Common myeloid progenitor, CD34-positive (primary cell): ENCODE results near the gene GABPA.
"Not testable (repeated sequence)": the region's sequence is repeated elsewhere in the genome, so short reads cannot be mapped to it uniquely, and the experiment has no call there.

Experiments used
- CTCF ChIA-PET: fragments of 350-600 bp; sonication (Branson Sonifier 250); formaldehyde crosslinking; loops from one replicate; lab custom pipeline; 2021; ENCODE audit warnings: antibody characterized with exemption; lab: Charles Lee
- POLR2A ChIA-PET: fragments of 350-600 bp; sonication (Branson Sonifier 250); formaldehyde crosslinking; loops from one replicate; lab custom pipeline; 2021; ENCODE audit warnings: antibody characterized with exemption; lab: Charles Lee
- DNase-seq, 3 donors: peaks; one replicate each; pipeline versions ENCODE4 v3.0.0 to v3.0.0-alpha.2; 2013
- H3K27ac ChIP-seq, 2 experiments: 1 replicate in 1 of 2; 2 replicates in 1 of 2; pipeline ENCODE4 v1.7.0; 2013; ENCODE audit warnings: inconsistent platforms in 2 of 2, low read length in 2 of 2, mild to moderate bottlenecking in 2 of 2, low read depth in 1 of 2, moderate library complexity in 1 of 2; ENCODE audit not compliant: severe bottlenecking in 2 of 2, insufficient read depth in 1 of 2, poor library complexity in 1 of 2
- H3K27me3 ChIP-seq, 5 experiments: replicated peaks in 2 of 5; 1 replicate in 3 of 5; 2 replicates in 2 of 5; pipeline versions ENCODE4 v1.6.1 to v1.7.0; 2013; ENCODE audit warnings: low read length in 4 of 5, mild to moderate bottlenecking in 2 of 5, moderate library complexity in 2 of 5, inconsistent platforms in 1 of 5; ENCODE audit not compliant: insufficient read depth in 5 of 5, control insufficient read depth in 4 of 5
- H3K36me3 ChIP-seq, 4 experiments: 1 replicate in 2 of 4; 2 replicates in 2 of 4; pipeline versions ENCODE4 v1.6.1 to v1.7.0; 2013; ENCODE audit warnings: low read length in 3 of 4, control low read depth in 1 of 4, mild to moderate bottlenecking in 1 of 4; ENCODE audit not compliant: control insufficient read depth in 4 of 4, insufficient read depth in 4 of 4
- H3K4me1 ChIP-seq, 4 experiments: 1 replicate in 3 of 4; 2 replicates in 1 of 4; pipeline versions ENCODE4 v1.6.1 to v1.7.1; 2013; ENCODE audit warnings: low read length in 3 of 4, mild to moderate bottlenecking in 3 of 4, control low read depth in 1 of 4, inconsistent platforms in 1 of 4, moderate library complexity in 1 of 4; ENCODE audit not compliant: control insufficient read depth in 4 of 4, insufficient read depth in 4 of 4; ENCODE audit errors: control extremely low read depth in 1 of 4
- H3K4me3 ChIP-seq, 7 experiments: 1 replicate in 4 of 7; 2 replicates in 3 of 7; pipeline versions ENCODE4 v1.5.1 to v1.7.0; 2013; ENCODE audit warnings: mild to moderate bottlenecking in 7 of 7, low read length in 6 of 7, moderate library complexity in 6 of 7, inconsistent platforms in 2 of 7, low read depth in 2 of 7, control low read depth in 1 of 7; ENCODE audit not compliant: insufficient read depth in 4 of 7, control insufficient read depth in 1 of 7; ENCODE audit errors: extremely low read depth in 1 of 7
- H3K9me3 ChIP-seq, 5 experiments: 1 replicate in 4 of 5; 2 replicates in 1 of 5; pipeline versions ENCODE4 v1.6.1 to v1.7.1; 2013; ENCODE audit warnings: low read length in 4 of 5, mild to moderate bottlenecking in 2 of 5, inconsistent platforms in 1 of 5, low read depth in 1 of 5, moderate library complexity in 1 of 5; ENCODE audit not compliant: control insufficient read depth in 4 of 5, insufficient read depth in 2 of 5; ENCODE audit errors: control extremely low read depth in 1 of 5
- WGBS: methylation state at CpG from one replicate; pipeline ENCODE4 v1.1.5; 2013; ENCODE audit not compliant: insufficient coverage; 5-methylcytosine and 5-hydroxymethylcytosine counted together

The GABPA gene

GRCh38 chr21:25700741-25701140, 34.0 kb upstream of the GABPA start:
- no CpG with 5 or more reads among the region's 1 CpG for WGBS
- H3K36me3 ChIP-seq = peaks cover 0 to 2% (median 0%) of the 10 kb centered on the region in 4 experiments
- no peak overlapping the region for H3K4me3 ChIP-seq
- CTCF ChIA-PET = interaction anchor here (0.7 to 2.3 kb wide), 4 partner anchors 9 to 93 kb away, joined by 3 to 6 read pairs (median 4); no protein-coding TSS in a partner anchor
- H3K4me1 ChIP-seq = peaks cover 0 to 2% (median 0%) of the 10 kb centered on the region in 4 experiments
- no peaks in the 10 kb centered on the region for H3K9me3 ChIP-seq
- DNase-seq = no peak
- H3K27ac ChIP-seq = no peak overlapping the region
- POLR2A ChIA-PET = interaction anchor here (0.6 to 0.7 kb wide), 2 partner anchors 59 to 115 kb away, joined by 3 read pairs; no protein-coding TSS in a partner anchor
- H3K27me3 ChIP-seq = no peaks in the 10 kb centered on the region

DNA sequence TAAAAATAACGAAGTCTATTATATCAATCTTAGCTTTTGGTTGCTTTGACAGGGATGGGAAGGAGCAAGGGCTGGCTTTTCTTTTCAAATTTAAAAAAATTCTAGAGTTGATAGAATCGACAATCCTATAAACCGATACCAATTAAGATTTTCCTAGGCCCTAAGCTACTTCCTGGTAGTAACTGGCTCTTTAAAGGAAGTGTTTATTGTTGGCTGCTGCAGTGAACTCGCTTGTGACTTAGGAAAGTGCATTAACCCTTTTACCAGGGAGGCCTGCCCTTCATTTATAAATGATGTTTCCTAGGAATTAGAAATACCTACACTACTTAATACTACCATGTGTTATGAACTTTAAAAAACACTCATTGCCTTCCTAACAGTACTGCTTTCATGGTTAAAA, 33.2 kb upstream of the GABPA start:
- CTCF ChIA-PET = interaction anchor here (0.6 to 1.8 kb wide), 3 partner anchors 17 to 93 kb away, joined by 3 to 6 read pairs (median 3); no protein-coding TSS in a partner anchor
- H3K4me1 ChIP-seq = peaks cover 0 to 2% (median 0%) of the 10 kb centered on the region in 4 experiments
- DNase-seq = no peak
- no CpG with 5 or more reads among the region's 4 CpGs for WGBS
- H3K4me3 ChIP-seq = no peak overlapping the region
- POLR2A ChIA-PET = no interaction called here
- H3K27ac ChIP-seq = no peak overlapping the region
- H3K27me3 ChIP-seq = no peaks in the 10 kb centered on the region
- H3K9me3 ChIP-seq = no peaks in the 10 kb centered on the region
- H3K36me3 ChIP-seq = no peaks in the 10 kb centered on the region

DNA sequence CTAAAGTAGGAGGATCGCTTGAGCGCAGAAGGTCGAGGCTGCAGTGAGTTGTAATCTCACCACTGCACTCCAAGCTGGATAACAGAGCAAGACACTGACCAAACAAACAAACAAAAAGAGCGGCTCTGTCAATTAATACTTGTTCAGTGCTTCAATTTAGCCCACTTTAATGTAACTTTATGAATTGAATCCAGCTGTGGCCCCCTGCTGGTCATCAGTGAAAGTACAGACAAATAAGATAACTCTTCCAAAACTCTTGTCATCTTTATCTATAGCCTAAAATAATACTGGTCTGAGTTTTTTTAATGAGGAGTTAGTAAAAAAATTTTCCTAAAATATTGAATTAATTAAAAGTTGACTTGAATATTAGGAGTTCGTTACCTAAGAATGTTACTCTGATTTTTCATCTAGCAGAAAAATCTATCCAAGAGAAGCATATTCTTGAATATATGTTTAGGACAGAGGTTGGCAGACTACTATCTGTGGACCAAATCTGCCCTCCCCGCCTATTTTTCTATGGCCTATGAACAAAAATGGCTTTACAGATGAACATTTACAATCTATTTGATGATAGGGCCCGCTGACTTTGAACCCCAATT, 26.2 kb upstream of the GABPA start:
- WGBS = 64% methylated on average over 5 of the region's 7 CpGs
- POLR2A ChIA-PET = no interaction called here
- Histone ChIP-seq H3K4me1 (no peaks in the 10 kb centered on the region), H3K4me3 (no peak overlapping the region), H3K27me3 (no peaks in the 10 kb centered on the region), H3K27ac (no peak overlapping the region), H3K36me3 (peaks cover 0 to 4% (median 0%) of the 10 kb centered on the region in 4 experiments), H3K9me3 (no peaks in the 10 kb centered on the region)
- CTCF ChIA-PET = interaction anchor here (0.9 to 3.7 kb wide), 5 partner anchors 10 to 101 kb away, joined by 3 to 38 read pairs (median 4); partner anchors contain the start of gene MRPL39
- peak; percentile 61 to 80 (median 76) for DNase-seq

DNA sequence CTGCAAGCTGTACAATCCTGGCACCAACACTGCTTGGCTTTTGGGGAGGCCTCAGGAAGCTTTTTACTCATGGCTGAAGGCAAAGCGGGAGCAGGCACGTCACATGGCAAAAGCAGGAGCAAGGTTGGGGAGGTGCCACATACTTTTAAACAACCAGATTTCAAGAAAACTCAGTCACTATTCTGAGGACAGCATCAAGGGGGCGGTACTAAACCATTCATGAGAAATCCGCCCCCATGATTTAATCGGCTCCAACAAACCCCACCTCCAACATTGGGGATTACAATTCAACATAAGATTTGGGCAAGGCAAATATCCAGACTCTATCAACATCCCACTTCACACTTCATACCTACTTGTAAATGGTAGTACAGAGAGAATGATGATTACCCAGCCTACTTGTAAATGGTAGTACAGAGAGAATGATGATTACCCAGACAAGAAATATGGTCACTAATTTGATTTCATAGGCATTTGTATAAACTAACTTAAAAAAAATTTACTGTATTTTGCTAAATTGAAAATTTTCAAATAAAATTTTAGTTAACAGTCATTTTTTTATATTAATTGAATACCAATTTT, 25.0 kb upstream of the GABPA start:
- CTCF ChIA-PET = interaction anchor here (0.9 to 1.5 kb wide), 2 partner anchors 89 to 101 kb away, joined by 3 to 8 read pairs; no protein-coding TSS in a partner anchor
- WGBS = 100% methylated on average over 2 of the region's 5 CpGs

DNA sequence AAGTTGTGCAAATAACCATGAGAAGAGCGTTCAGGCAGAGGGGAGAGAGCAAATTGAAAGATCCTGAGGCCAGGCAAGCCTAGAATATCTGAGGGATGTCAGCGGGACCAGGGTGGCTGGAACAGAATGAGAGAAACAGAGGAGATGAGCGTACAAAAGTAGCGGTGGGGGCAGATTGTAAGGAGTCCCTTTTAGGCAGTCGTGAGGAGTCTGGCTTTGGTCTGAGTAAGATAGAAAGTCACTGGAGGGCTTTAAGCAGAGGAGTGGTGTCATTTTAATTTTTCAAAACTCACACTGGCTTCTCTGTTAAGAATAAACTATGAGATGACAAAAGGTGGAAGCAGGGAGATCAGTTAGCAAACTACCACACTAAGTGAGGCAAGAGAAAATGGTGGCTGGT, 24.2 kb upstream of the GABPA start:
- no peaks in the 10 kb centered on the region for H3K27me3 ChIP-seq
- no peak overlapping the region for H3K27ac ChIP-seq
- no peak for DNase-seq
- H3K4me1 ChIP-seq = no peaks in the 10 kb centered on the region
- CTCF ChIA-PET = interaction anchor here (1.5 to 4.3 kb wide), 2 partner anchors 102 to 103 kb away, joined by 8 to 22 read pairs; partner anchors contain the start of gene MRPL39
- POLR2A ChIA-PET = interaction anchor here (1.0 kb wide), 1 partner anchor 24 kb away, joined by 3 read pairs; the partner anchor contains the start of genes ATP5PF and GABPA
- 98% methylated on average over 5 of the region's 5 CpGs for WGBS
- no peaks in the 10 kb centered on the region for H3K9me3 ChIP-seq
- peaks cover 0 to 5% (median 4%) of the 10 kb centered on the region in 4 experiments for H3K36me3 ChIP-seq
- no peak overlapping the region for H3K4me3 ChIP-seq

More for the DNA sequence above, 25.0 kb upstream of the GABPA start:
- Histone ChIP-seq H3K9me3 (no peaks in the 10 kb centered on the region), H3K4me1 (no peaks in the 10 kb centered on the region), H3K4me3 (no peak overlapping the region), H3K27ac (no peak overlapping the region), H3K27me3 (no peaks in the 10 kb centered on the region), H3K36me3 (peaks cover 0 to 5% (median 2%) of the 10 kb centered on the region in 4 experiments)
- POLR2A ChIA-PET = interaction anchor here (1.0 kb wide), 1 partner anchor 25 kb away, joined by 3 read pairs; the partner anchor contains the start of genes ATP5PF and GABPA
- no peak for DNase-seq

DNA sequence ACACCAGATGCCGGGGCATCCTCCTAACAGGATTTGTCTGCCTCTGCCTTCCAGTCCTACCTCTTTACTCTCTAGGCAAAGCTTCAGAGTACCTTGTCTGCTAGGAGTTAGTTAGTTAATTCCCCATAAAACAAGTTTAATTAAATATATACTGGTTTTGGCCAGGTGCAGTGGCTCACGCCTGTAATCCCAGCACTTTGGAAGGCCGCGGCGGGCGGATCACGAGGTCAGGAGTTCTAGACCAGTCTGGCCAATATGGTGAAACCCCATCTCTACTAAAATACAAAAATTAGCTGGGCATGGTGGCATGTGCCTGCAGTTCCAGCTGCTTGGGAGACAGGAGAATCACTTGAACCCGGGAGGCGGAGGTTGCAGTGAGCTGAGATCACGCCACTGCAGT, 20.7 kb upstream of the GABPA start:
- DNase-seq, H3K27ac ChIP-seq, H3K36me3 ChIP-seq, H3K9me3 ChIP-seq, H3K27me3 ChIP-seq, H3K4me3 ChIP-seq: not testable (repeated sequence)
- 100% methylated on average over 5 of the region's 10 CpGs for WGBS
- H3K4me1 ChIP-seq = peaks cover 0 to 11% (median 7%) of the 10 kb centered on the region in 4 experiments
- ChIA-PET CTCF (interaction anchor here (4.3 kb wide), 1 partner anchor 106 kb away, joined by 22 read pairs; the partner anchor contains the start of gene MRPL39), POLR2A (interaction anchor here (0.6 kb wide), 1 partner anchor 129 kb away, joined by 3 read pairs; no protein-coding TSS in a partner anchor)
